GM23248 (cell line): Measurements from ENCODE around the gene AMIGO2. TPM values are rescaled to one million over a fixed set of nuclear protein-coding genes. Genes with fewer than 3 reads are reported as not detected.

Source experiments
- DNase-seq: peaks from one replicate; pipeline ENCODE4 v3.0.0-alpha.2; 2015
- H2AFZ ChIP-seq: fragments of 200-600 bp; sonication (generic); 2 replicates; pipeline ENCODE4 v1.6.1; 2016; ENCODE audit warnings: antibody characterized with exemption
- H3F3A ChIP-seq: fragments of 200-600 bp; sonication (generic); 2 replicates; pipeline ENCODE4 v1.6.1; 2016; ENCODE audit warnings: mild to moderate bottlenecking, antibody characterized with exemption, mixed run types; ENCODE audit not compliant: insufficient read depth
- H3K27ac ChIP-seq: fragments of 200-600 bp; sonication (generic); 2 replicates; pipeline ENCODE4 v1.5.1; 2016; ENCODE audit warnings: mild to moderate bottlenecking
- H3K27me3 ChIP-seq: fragments of 200-600 bp; sonication (generic); replicated peaks from 2 replicates; pipeline ENCODE4 v1.6.1; 2016; ENCODE audit warnings: mild to moderate bottlenecking; ENCODE audit not compliant: insufficient read depth
- H3K36me3 ChIP-seq: fragments of 200-600 bp; sonication (generic); 2 replicates; pipeline ENCODE4 v1.6.1; 2016; ENCODE audit warnings: low read depth, mild to moderate bottlenecking
- H3K4me1 ChIP-seq: fragments of 200-600 bp; sonication (generic); 2 replicates; pipeline ENCODE4 v1.6.1; 2016; ENCODE audit warnings: mild to moderate bottlenecking; ENCODE audit not compliant: insufficient read depth
- H3K4me2 ChIP-seq: fragments of 200-600 bp; sonication (generic); one replicate; pipeline ENCODE4 v1.6.1; 2016; ENCODE audit warnings: mild to moderate bottlenecking; ENCODE audit not compliant: unreplicated experiment
- H3K4me3 ChIP-seq: fragments of 200-600 bp; sonication (generic); 2 replicates; pipeline ENCODE4 v1.5.1; 2016; ENCODE audit warnings: mild to moderate bottlenecking
- H3K79me2 ChIP-seq: fragments of 200-600 bp; sonication (generic); 2 replicates; pipeline ENCODE4 v1.6.1; 2016; ENCODE audit warnings: mild to moderate bottlenecking; ENCODE audit not compliant: insufficient read depth
- H3K9ac ChIP-seq: fragments of 200-600 bp; sonication (generic); 2 replicates; pipeline ENCODE4 v1.6.1; 2016; ENCODE audit warnings: mild to moderate bottlenecking
- H3K9me2 ChIP-seq: fragments of 200-600 bp; sonication (generic); 2 replicates; pipeline ENCODE4 v1.6.1; 2016; ENCODE audit warnings: mixed run types, mild to moderate bottlenecking, moderate library complexity; ENCODE audit not compliant: insufficient read depth
- H3K9me3 ChIP-seq: fragments of 200-600 bp; sonication (generic); one replicate; pipeline ENCODE4 v1.6.1; 2017; ENCODE audit warnings: low read depth
- H4K20me1 ChIP-seq: fragments of 200-600 bp; sonication (generic); 2 replicates; pipeline ENCODE4 v1.6.0; 2016; ENCODE audit not compliant: insufficient read depth
- EZH2 ChIP-seq: fragments of 200-600 bp; sonication (generic); IDR thresholded peaks from 2 replicates; pipeline ENCODE4 v1.6.1; 2018; ENCODE audit warnings: antibody characterized with exemption, mild to moderate bottlenecking; ENCODE audit not compliant: insufficient read depth, poor library complexity, severe bottlenecking
- EZH2phosphoT487 ChIP-seq: fragments of 200-600 bp; sonication (generic); IDR thresholded peaks from 2 replicates; pipeline ENCODE4 v1.6.1; 2018; ENCODE audit warnings: antibody characterized with exemption, moderate library complexity, mild to moderate bottlenecking, low read depth; ENCODE audit not compliant: insufficient read depth
- WGBS, 2 experiments: methylation state at CpG; one replicate each; pipeline ENCODE4 v1.1.6; 2015 to 2017; ENCODE audit warnings: low lambda C conversion rate in 2 of 2, low coverage in 1 of 2; ENCODE audit errors: missing lambda C conversion rate in 2 of 2; 5-methylcytosine and 5-hydroxymethylcytosine counted together
- in situ Hi-C: fragments of 300-500 bp; cut with MboI; formaldehyde crosslinking; loops from 2 replicates; pipeline ENCODE4 v1.15.0; 2020
- polyA plus RNA-seq: library from polyadenylated mRNA; unstranded; fragments of >200 nt; fragmentation: Nextera tagmentation; extraction: Ambion mirVana; gene quantifications from 2 replicates; pipeline ENCODE4 v1.2.1, GENCODE V29; 2016
- total RNA-seq: library from RNA; depleted of rRNA; stranded (reverse); fragments of >200 nt; shearing (Covaris generic); gene quantifications from 2 replicates; pipeline ENCODE4 v1.2.3, GENCODE V29; 2014; rRNA removed

The AMIGO2 gene
- total RNA-seq = 25.7 and 29.9 TPM in 2 replicates
- polyA plus RNA-seq = 19.6 and 20.5 TPM in 2 replicates

- Histone ChIP-seq H3F3A (peaks cover 31% of the 10 kb centered on the region), H3K27me3 (no peaks in the 10 kb centered on the region), H3K9me3 (no peaks in the 10 kb centered on the region), H3K9ac (peak within 1 kb of the TSS; percentile 81), H4K20me1 (no peaks in the 10 kb centered on the region), H3K79me2 (peaks cover 22% of the 10 kb centered on the region), H3K9me2 (no peaks in the 10 kb centered on the region), H3K4me2 (peak within 1 kb of the TSS; percentile 97), H3K4me1 (peaks cover 44% of the 10 kb centered on the region), H3K27ac (peak within 1 kb of the TSS; percentile 74), H3K4me3 (peak within 1 kb of the TSS; percentile 84), H2AFZ (peak within 1 kb of the TSS; percentile 89), H3K36me3 (no peaks in the 10 kb centered on the region)
- in situ Hi-C loops = no loop called here
- DNase-seq = peak; percentile 85
- TF ChIP-seq EZH2phosphoT487 = no peak
- no peak for TF ChIP-seq EZH2
- 0 to 2% methylated on average over 33 of the region's 58 CpGs for WGBS, 2 experiments
Measured at GRCh38 chr12:47079468-47079980, at the start of gene AMIGO2, which contains the start of gene PCED1B. TSS of gene AMIGO2 (minus strand) at chr12:47079959. CDS start at chr12:47079002, 957 bp downstream. TSS of gene PCED1B (plus strand) at chr12:47079621. CDS start at chr12:47235064, 155,443 bp downstream.

GRCh38 chr12:47126246-47126645 lies 46.5 kb upstream of the AMIGO2 start:
- H3K9me3 ChIP-seq = no peaks in the 10 kb centered on the region
- H3K27me3 ChIP-seq = no peaks in the 10 kb centered on the region
- no peak overlapping the region for H3K4me2 ChIP-seq
- peaks cover 3% of the 10 kb centered on the region; the same call in 1 of the 2 replicates for H3K4me1 ChIP-seq
- H3K9ac ChIP-seq = no peak overlapping the region
- peaks cover 9% of the 10 kb centered on the region; the same call in 1 of the 2 replicates for H3F3A ChIP-seq
- no peaks in the 10 kb centered on the region for H4K20me1 ChIP-seq
- WGBS, 2 experiments = 88 to 94% methylated on average over 1 of the region's 1 CpG
- H3K79me2 ChIP-seq = no peaks in the 10 kb centered on the region
- no peak overlapping the region for H3K4me3 ChIP-seq
- no peaks in the 10 kb centered on the region for H3K9me2 ChIP-seq
- no peak for DNase-seq
- H3K36me3 ChIP-seq = no peaks in the 10 kb centered on the region
- H2AFZ ChIP-seq = no peak overlapping the region
- no peak for TF ChIP-seq EZH2phosphoT487
- TF ChIP-seq EZH2 = no peak
- H3K27ac ChIP-seq = no peak overlapping the region
- in situ Hi-C loops = no loop called here

- Histone ChIP-seq H3K27ac (no peak overlapping the region), H3K4me1 (peaks cover 6% of the 10 kb centered on the region; the same call in 1 of the 2 replicates), H3K36me3 (no peaks in the 10 kb centered on the region), H4K20me1 (no peaks in the 10 kb centered on the region), H3K9me3 (no peaks in the 10 kb centered on the region), H3K9me2 (no peaks in the 10 kb centered on the region), H3K9ac (no peak overlapping the region), H3K4me2 (no peak overlapping the region), H3K79me2 (no peaks in the 10 kb centered on the region), H3K27me3 (no peaks in the 10 kb centered on the region), H3K4me3 (no peak overlapping the region), H3F3A (peaks cover 13% of the 10 kb centered on the region; the same call in 1 of the 2 replicates), H2AFZ (no peak overlapping the region)
- no peak for TF ChIP-seq EZH2phosphoT487
- TF ChIP-seq EZH2 = no peak
- in situ Hi-C loops = no loop called here
- WGBS, 2 experiments = 3 to 5% methylated on average over 1 of the region's 1 CpG
- peak; percentile 50 for DNase-seq
Measured at GRCh38 chr12:47124451-47124850, 44.7 kb upstream of the AMIGO2 start.

- no peaks in the 10 kb centered on the region for H3K36me3 ChIP-seq
- no peaks in the 10 kb centered on the region for H3K9me2 ChIP-seq
- no peak overlapping the region for H3K27ac ChIP-seq
- no peaks in the 10 kb centered on the region for H3K27me3 ChIP-seq
- H2AFZ ChIP-seq = no peak overlapping the region
- H3K9ac ChIP-seq = no peak overlapping the region
- no peak for DNase-seq
- peaks cover 6% of the 10 kb centered on the region; the same call in 1 of the 2 replicates for H3K4me1 ChIP-seq
- no peak overlapping the region for H3K4me3 ChIP-seq
- WGBS, 2 experiments = 50 to 54% methylated on average over 1 of the region's 1 CpG
- no peaks in the 10 kb centered on the region for H3K9me3 ChIP-seq
- peaks cover 13% of the 10 kb centered on the region; the same call in 1 of the 2 replicates for H3F3A ChIP-seq
- no peaks in the 10 kb centered on the region for H3K79me2 ChIP-seq
- TF ChIP-seq EZH2phosphoT487 (no peak), EZH2 (no peak)
- in situ Hi-C loops = no loop called here
- no peak overlapping the region for H3K4me2 ChIP-seq
- no peaks in the 10 kb centered on the region for H4K20me1 ChIP-seq
Measured at GRCh38 chr12:47123730-47124129, 44.0 kb upstream of the AMIGO2 start.
